PC-3 (cell line): ENCODE data around the gene CDH12.

ENCODE experiments used
- EZH2 ChIP-seq: fragments of 300-600 bp; sonication (generic); IDR thresholded peaks from one replicate; pipeline ENCODE4 v1.6.1; 2017; ENCODE audit warnings: antibody characterized with exemption, mild to moderate bottlenecking, low read length; ENCODE audit not compliant: unreplicated experiment
- EZH2phosphoT487 ChIP-seq: fragments of 300-600 bp; sonication (generic); IDR thresholded peaks from 2 replicates; pipeline ENCODE4 v1.6.1; 2018; ENCODE audit warnings: mild to moderate bottlenecking, antibody characterized with exemption, low read length, borderline replicate concordance
- TF ChIP-seq, protein P1 (sequence below): fragments of 300-600 bp; sonication (generic); conservative IDR thresholded peaks from 2 replicates; pipeline ENCODE4 v1.5.1; 2017; ENCODE audit warnings: antibody characterized with exemption, low read depth, mild to moderate bottlenecking, low read length

- TF ChIP-seq, protein P1, sequence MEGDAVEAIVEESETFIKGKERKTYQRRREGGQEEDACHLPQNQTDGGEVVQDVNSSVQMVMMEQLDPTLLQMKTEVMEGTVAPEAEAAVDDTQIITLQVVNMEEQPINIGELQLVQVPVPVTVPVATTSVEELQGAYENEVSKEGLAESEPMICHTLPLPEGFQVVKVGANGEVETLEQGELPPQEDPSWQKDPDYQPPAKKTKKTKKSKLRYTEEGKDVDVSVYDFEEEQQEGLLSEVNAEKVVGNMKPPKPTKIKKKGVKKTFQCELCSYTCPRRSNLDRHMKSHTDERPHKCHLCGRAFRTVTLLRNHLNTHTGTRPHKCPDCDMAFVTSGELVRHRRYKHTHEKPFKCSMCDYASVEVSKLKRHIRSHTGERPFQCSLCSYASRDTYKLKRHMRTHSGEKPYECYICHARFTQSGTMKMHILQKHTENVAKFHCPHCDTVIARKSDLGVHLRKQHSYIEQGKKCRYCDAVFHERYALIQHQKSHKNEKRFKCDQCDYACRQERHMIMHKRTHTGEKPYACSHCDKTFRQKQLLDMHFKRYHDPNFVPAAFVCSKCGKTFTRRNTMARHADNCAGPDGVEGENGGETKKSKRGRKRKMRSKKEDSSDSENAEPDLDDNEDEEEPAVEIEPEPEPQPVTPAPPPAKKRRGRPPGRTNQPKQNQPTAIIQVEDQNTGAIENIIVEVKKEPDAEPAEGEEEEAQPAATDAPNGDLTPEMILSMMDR = no peak
- TF ChIP-seq EZH2 = no peak
- no peak for TF ChIP-seq EZH2phosphoT487
Observed at GRCh38 chr5:22109315-22109714, 743.8 kb downstream of the CDH12 start.
